ENCODE results near the gene NOXA1. TPM values are rescaled to one million over a fixed set of nuclear protein-coding genes. Genes with fewer than 3 reads are reported as not detected.

Gene NOXA1
- polyA plus RNA-seq, 1 donor from 2014 or later, result 1.7 TPM

- Histone ChIP-seq H4K20me1 (ENCODE audit: insufficient read depth) (no peaks in the 10 kb centered on the region), H3K4me3 (ENCODE audit: low read length) (no peak overlapping the region), H3K4me2 (ENCODE audit: low read length) (no peak overlapping the region), H3K27ac (ENCODE audit: low read length) (no peak overlapping the region), H3K27me3 (ENCODE audit: insufficient read depth, low read depth, low read length) (no peaks in the 10 kb centered on the region), H2AFZ (ENCODE audit: low read depth, low read length) (no peak overlapping the region), H3F3A (ENCODE audit: insufficient read depth, low read length, poor library complexity, severe bottlenecking) (no peaks in the 10 kb centered on the region), H3K9me2 (ENCODE audit: insufficient read depth, low read length) (no peaks in the 10 kb centered on the region), H3K9ac (ENCODE audit: low read length) (no peak overlapping the region), H3K36me3 (ENCODE audit: insufficient read depth, low read length) (no peaks in the 10 kb centered on the region), H3K79me2 (replicated peaks; ENCODE audit: insufficient read depth, low read length) (no peaks in the 10 kb centered on the region), H3K9me3 (ENCODE audit: low read length) (no peaks in the 10 kb centered on the region)
- TF ChIP-seq SMC3 (conservative IDR thresholded peaks at IDR 0.05; ENCODE audit: poor library complexity), result no peak
- TF ChIP-seq TAF1 (IDR thresholded peaks at IDR 0.05; ENCODE audit: low read depth), result no peak
- TF ChIP-seq EZH2 (IDR thresholded peaks at IDR 0.05; ENCODE audit: borderline replicate concordance, insufficient read depth, low read length, poor library complexity, severe bottlenecking), result no peak
- no peak for TF ChIP-seq RAD21 (conservative IDR thresholded peaks at IDR 0.05)
- TF ChIP-seq MXI1 (conservative IDR thresholded peaks at IDR 0.05; ENCODE audit: poor library complexity, severe bottlenecking), result no peak
- TF ChIP-seq CTCF (IDR thresholded peaks at IDR 0.05; ENCODE audit: poor library complexity, severe bottlenecking), result no peak
- no peak for TF ChIP-seq REST (IDR thresholded peaks at IDR 0.05; ENCODE audit: borderline replicate concordance)
- no peak for TF ChIP-seq POLR2AphosphoS5 (IDR thresholded peaks at IDR 0.05)
- no peak for TF ChIP-seq EP300 (conservative IDR thresholded peaks at IDR 0.05; ENCODE audit: poor library complexity, severe bottlenecking)
These were observed 11.5 kb downstream of the NOXA1 start for GRCh38 chr9:137434498-137435380.

DNA sequence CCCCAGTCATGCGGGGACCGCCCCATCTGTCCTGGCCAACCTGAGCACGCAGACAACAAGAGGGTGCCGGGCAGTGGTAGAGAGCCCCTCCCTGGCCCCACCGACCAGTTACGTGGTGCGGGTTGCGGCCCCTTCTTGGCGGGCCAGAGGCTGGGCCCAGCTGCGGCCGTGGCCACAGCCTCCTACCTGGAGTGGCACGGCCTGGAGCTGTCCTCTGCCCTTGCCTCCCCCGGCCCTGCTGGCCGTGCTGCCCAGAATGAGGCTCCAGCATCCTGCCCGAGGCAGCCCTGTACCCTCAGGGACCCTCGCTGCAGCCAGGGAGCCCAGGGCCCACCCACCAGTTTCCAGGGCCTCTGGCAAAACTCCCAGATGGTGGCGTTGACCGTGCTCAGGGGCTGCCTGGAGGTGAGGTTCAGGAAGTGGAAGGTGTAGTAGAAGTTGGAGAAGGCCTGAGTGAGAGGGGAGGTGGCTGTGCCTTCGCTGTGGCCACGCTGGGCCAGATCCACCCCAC lies 12.2 kb downstream of the NOXA1 start:
- Histone ChIP-seq H4K20me1 (ENCODE audit: insufficient read depth) (no peaks in the 10 kb centered on the region), H3K79me2 (replicated peaks; ENCODE audit: insufficient read depth, low read length) (no peaks in the 10 kb centered on the region), H3K4me2 (ENCODE audit: low read length) (no peak overlapping the region), H3K4me3 (ENCODE audit: low read length) (no peak overlapping the region), H3F3A (ENCODE audit: insufficient read depth, low read length, poor library complexity, severe bottlenecking) (no peaks in the 10 kb centered on the region), H3K9me3 (ENCODE audit: low read length) (no peaks in the 10 kb centered on the region), H3K9ac (ENCODE audit: low read length) (no peak overlapping the region), H3K36me3 (ENCODE audit: insufficient read depth, low read length) (no peaks in the 10 kb centered on the region), H3K27ac (ENCODE audit: low read length) (no peak overlapping the region), H3K9me2 (ENCODE audit: insufficient read depth, low read length) (no peaks in the 10 kb centered on the region), H2AFZ (ENCODE audit: low read depth, low read length) (no peak overlapping the region), H3K27me3 (ENCODE audit: insufficient read depth, low read depth, low read length) (no peaks in the 10 kb centered on the region)
- TF ChIP-seq RAD21 (conservative IDR thresholded peaks at IDR 0.05) (no peak), SMC3 (conservative IDR thresholded peaks at IDR 0.05; ENCODE audit: poor library complexity) (no peak), EZH2 (IDR thresholded peaks at IDR 0.05; ENCODE audit: borderline replicate concordance, insufficient read depth, low read length, poor library complexity, severe bottlenecking) (no peak), REST (IDR thresholded peaks at IDR 0.05; ENCODE audit: borderline replicate concordance) (no peak), MXI1 (conservative IDR thresholded peaks at IDR 0.05; ENCODE audit: poor library complexity, severe bottlenecking) (no peak), TAF1 (IDR thresholded peaks at IDR 0.05; ENCODE audit: low read depth) (no peak), POLR2AphosphoS5 (IDR thresholded peaks at IDR 0.05) (no peak), EP300 (conservative IDR thresholded peaks at IDR 0.05; ENCODE audit: poor library complexity, severe bottlenecking) (no peak), CTCF (IDR thresholded peaks at IDR 0.05; ENCODE audit: poor library complexity, severe bottlenecking) (no peak)

All from neural cell (in vitro differentiated cells).